Uterus (tissue), 2 donors: ENCODE data around the gene NGF.

Source experiments
- CTCF ChIP-seq, 4 experiments: fragments of 200-600 bp in 2 of 4; fragments of 450-650 bp in 2 of 4; sonication (generic) in 2 of 4; IDR thresholded peaks; one replicate each; pipeline ENCODE4 v1.5.1; 2016 to 2019; ENCODE audit warnings: antibody characterized with exemption in 4 of 4, mild to moderate bottlenecking in 2 of 4, moderate library complexity in 1 of 4
- POLR2A ChIP-seq, 2 donors: fragments of 450-650 bp; IDR thresholded peaks; one replicate each; pipeline ENCODE4 v1.6.1; 2016; ENCODE audit warnings: antibody characterized with exemption in 2 of 2, mild to moderate bottlenecking in 1 of 2, moderate library complexity in 1 of 2

DNA sequence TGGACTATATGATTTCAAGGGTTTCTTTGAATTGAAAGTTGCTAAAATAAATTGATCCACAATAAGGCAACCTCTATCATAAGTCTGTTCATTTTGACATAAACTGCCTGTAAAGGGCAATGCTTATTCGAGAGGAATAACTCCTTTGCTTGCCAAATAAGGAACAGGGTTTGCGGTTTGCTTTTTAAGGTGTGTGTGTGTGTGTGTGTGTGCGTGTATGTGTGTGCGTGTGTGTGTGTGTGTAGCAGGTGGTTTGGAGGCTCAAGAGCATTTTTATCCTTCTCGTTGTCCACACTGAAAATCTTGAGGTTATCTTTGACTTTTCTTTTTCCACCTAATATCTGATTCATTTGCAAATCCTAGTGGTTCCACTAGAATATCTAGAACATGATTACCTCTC, 13.1 kb upstream of the NGF start:
- TF ChIP-seq CTCF (IDR thresholded peaks at IDR 0.05) = no peak
- TF ChIP-seq POLR2A (IDR thresholded peaks at IDR 0.05) = no peak
